Raji (cell line): ENCODE measurements around the gene KIAA1614.

ENCODE experiments used
- POLR2A ChIP-seq: IDR thresholded peaks from 2 replicates; pipeline ENCODE4 v1.6.1; 2011; ENCODE audit warnings: low read depth, low read length, control low read depth; ENCODE audit not compliant: insufficient read depth

KIAA1614 gene

GRCh38 chr1:180928331-180929230, 15.9 kb downstream of the KIAA1614 start:
- TF ChIP-seq POLR2A, result no peak

- TF ChIP-seq POLR2A, result no peak
Observed at GRCh38 chr1:180929389-180929788, 16.7 kb downstream of the KIAA1614 start.

GRCh38 chr1:180930687-180931086, 18.0 kb downstream of the KIAA1614 start:
- TF ChIP-seq POLR2A, result no peak

DNA sequence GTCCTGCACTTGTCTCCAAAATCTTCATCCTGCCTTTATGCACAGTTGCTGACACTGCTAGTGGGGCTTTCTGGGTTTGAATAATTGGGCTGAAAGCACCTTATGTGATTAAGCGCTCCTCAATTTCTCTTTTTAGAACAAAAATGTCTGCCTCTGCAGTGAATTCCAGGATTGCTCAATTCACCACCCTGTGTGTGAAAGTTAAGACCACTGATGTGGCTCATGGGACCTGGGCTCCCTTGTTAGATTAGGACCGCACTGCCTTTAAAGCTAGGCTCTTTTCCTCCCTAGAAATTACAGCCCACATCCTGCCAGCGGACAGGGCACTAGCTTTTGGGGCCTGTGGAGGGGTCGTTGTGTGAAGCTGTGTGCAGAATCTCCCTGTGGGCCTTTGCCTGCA, 18.8 kb downstream of the KIAA1614 start:
- TF ChIP-seq POLR2A, result no peak

DNA sequence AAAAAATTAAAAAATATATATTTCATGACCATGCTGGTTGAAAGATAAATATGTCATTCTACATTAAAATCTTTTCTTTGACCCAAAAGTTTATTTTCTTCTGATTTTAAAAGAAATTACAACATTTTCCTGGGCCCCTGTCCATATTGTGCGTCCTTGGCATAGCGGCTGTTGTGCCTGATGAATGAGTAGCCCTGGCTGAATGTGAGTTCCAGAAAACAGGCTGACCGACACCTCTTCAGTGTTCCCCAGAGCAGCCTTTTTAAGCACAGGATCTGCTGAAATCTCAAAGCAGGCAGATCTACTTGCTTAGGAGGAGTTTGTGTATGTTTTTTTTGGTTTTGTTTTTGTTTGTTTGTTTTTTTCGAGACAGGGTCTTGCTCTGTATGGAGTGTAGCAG, 19.7 kb downstream of the KIAA1614 start:
- no peak for TF ChIP-seq POLR2A

DNA sequence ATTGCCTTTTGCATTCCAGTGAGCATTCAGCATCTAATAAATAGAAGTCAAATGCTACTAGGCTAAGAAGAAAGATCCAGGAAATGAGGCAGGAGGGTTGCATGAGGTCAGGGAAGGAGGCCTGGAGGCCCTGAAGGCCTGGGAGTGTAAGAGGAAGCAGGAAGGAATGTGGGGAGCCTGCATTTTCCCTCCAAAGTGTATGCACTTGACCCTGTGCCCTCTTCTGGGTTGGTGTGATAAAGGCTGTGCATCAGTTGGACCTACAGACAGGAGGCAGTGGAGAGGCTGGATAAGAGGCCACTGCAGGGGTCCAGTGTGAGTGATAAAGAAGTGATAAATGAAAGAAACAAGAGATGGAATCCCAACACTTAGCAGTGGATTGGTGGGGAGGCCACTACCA, 20.4 kb downstream of the KIAA1614 start:
- no peak for TF ChIP-seq POLR2A

DNA sequence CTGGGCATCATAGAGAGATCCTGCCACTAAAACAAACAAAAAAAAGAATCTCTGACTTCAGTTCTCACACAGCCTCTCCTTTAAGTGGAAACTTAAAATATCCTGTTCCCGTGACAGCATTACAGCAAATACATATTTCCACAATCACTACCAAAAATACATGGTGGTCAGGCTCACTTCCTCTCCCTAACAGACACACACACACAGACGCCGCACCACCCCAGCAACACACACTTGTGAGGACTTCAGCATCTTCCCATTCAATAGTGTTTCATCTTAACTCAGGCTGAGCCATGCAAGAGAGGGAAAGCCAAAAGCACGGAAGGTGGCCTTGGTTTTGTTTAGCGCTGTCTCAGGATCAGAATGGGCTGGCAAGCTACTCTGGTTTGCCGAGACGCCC, 21.9 kb downstream of the KIAA1614 start:
- TF ChIP-seq POLR2A, result no peak

DNA sequence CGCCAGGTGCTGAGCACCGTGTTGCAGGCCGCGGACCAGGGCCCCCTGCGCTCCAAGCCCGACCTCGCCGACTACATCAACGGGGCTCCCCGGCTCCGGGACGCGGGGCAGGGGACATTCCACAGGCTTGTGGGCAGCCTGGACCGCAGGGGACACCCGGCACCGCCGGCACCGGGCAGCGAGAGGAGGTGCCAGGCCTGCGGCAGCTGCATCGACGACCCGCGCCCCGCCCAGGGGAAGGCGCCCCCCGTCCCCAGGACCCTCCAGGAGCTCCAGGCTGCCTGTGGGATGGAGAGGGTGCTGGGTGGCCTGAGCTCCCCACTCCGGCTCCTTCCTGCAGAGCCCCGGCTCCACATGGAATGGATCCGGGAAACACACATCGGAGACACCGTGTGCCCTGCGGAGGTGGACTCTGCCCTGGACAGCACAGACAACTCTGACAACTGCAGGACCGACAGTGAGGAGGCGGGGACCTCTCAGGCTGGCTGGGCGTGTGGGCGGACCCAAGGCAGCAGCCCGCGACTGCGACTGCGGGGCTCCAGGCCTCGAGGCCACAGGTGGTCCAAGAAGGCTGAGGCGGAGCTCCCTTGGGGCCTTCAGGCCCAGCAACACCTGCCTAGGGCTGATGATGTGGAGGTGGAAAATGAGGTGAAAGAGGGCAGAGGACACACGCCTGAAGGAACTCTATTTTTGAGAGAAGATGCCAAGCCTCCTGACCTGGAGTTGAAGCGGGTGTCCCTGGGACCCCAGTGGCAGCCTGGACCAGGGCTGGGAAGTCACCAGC, 22.8 kb downstream of the KIAA1614 start:
- TF ChIP-seq POLR2A, result no peak

- TF ChIP-seq POLR2A, result no peak
Observed at GRCh38 chr1:180936110-180937011, 23.7 kb downstream of the KIAA1614 start.

DNA sequence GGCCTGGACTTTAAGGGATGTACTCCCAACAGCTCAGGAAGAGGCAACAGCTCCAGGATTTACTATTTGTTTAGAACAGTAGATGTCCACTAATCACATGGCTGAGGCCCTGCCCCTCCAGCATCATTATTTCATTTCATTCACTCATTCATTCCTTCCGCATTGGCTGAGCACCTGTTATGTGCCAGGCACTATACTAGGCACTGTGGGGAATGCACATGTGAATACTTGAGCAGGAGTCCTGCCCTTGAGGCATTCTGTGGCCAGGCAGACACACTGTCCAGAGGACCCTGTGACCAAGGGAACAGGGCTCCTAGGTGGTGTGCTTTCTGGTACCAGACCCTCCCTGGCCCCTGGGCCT, 24.3 kb downstream of the KIAA1614 start:
- TF ChIP-seq POLR2A, result no peak

GRCh38 chr1:180937624-180938225, 25.0 kb downstream of the KIAA1614 start:
- no peak for TF ChIP-seq POLR2A

- TF ChIP-seq POLR2A, result no peak
Observed at GRCh38 chr1:180939073-180939710, 26.5 kb downstream of the KIAA1614 start.

DNA sequence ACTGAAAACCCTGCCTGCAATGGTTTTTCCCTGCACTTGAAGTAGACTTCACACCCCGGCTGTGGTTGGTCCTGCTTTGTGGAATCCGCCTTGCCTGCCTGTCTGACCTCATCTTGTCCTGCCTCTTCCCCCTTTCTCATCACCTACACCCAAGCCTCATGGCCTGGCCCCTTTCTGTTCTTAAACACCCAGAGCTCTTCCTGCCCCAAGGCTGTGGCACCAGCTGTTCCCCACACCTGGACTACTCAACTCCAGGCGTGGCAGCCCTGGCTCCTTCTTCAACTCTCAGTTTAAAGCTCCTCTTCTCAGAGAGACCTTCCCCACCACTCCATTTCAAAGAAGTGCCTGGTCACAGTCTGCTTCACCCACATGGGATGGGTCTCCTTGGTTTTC, 27.0 kb downstream of the KIAA1614 start:
- TF ChIP-seq POLR2A, result no peak

GRCh38 chr1:180940445-180940844, 27.7 kb downstream of the KIAA1614 start:
- no peak for TF ChIP-seq POLR2A
